GM12801 (cell line): Measurements from ENCODE around the gene SNURF.

Source experiments
- CTCF ChIP-seq: IDR thresholded peaks from one replicate; pipeline ENCODE4 v1.5.1; 2011; ENCODE audit warnings: control low read depth; ENCODE audit not compliant: insufficient read length; ENCODE audit errors: extremely low read depth

Gene SNURF

GRCh38 chr15:24954783-24955530, at the start of gene SNURF, which contains the start of gene SNRPN:
Gene SNURF (plus strand): TSS chr15:24954987. CDS start chr15:24955049, 62 bp downstream.
Gene SNRPN (plus strand): TSS chr15:24954987. CDS start chr15:24974454, 19,467 bp downstream.
- no peak for TF ChIP-seq CTCF

- TF ChIP-seq CTCF: no peak
Observed at GRCh38 chr15:24916305-24917009, 38.3 kb upstream of the SNURF start.

GRCh38 chr15:24917431-24917830, 37.4 kb upstream of the SNURF start:
- TF ChIP-seq CTCF: no peak

GRCh38 chr15:24919446-24919845, 35.3 kb upstream of the SNURF start:
- TF ChIP-seq CTCF: no peak

GRCh38 chr15:24924153-24924552, 30.6 kb upstream of the SNURF start:
- TF ChIP-seq CTCF: no peak

GRCh38 chr15:24924621-24925020, 30.2 kb upstream of the SNURF start:
- no peak for TF ChIP-seq CTCF

GRCh38 chr15:24933716-24934115, 21.1 kb upstream of the SNURF start:
- TF ChIP-seq CTCF: no peak
